ENCODE measurements around the gene SLITRK2.

SLITRK2 gene

GRCh38 chrX:145817331-145818185 is at the start of gene SLITRK2:
Gene SLITRK2 (plus strand): TSS chrX:145817829. CDS start chrX:145822426, 4,597 bp downstream.
- DNase-seq = peak in 1 of 3 experiments; percentile 43

GRCh38 chrX:145773006-145773405 is 44.6 kb upstream of the SLITRK2 start:
- no peak for DNase-seq

- DNase-seq = no peak
Observed at GRCh38 chrX:145792281-145792680, 25.3 kb upstream of the SLITRK2 start.

DNA sequence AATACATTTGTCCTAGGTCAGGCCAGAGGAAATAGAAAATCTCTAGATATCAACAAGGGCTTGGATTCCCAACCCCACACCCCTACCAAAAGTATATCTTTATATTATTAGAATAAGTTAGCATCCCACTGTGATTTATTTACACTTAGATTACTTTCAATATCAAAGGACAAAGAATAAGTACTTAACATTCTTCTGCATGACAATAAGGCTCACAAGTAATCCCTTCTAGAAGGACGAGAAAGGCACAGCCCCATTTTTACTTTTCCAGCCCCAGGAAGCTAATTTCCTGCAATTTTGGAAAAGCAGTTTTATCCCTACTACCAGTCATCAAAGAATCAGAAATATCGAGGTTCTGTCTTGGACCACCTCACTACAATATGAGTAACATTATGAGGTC is 14.1 kb upstream of the SLITRK2 start:
- DNase-seq = no peak

GRCh38 chrX:145813081-145813480 is 4.5 kb upstream of the SLITRK2 start:
- DNase-seq = no peak

DNA sequence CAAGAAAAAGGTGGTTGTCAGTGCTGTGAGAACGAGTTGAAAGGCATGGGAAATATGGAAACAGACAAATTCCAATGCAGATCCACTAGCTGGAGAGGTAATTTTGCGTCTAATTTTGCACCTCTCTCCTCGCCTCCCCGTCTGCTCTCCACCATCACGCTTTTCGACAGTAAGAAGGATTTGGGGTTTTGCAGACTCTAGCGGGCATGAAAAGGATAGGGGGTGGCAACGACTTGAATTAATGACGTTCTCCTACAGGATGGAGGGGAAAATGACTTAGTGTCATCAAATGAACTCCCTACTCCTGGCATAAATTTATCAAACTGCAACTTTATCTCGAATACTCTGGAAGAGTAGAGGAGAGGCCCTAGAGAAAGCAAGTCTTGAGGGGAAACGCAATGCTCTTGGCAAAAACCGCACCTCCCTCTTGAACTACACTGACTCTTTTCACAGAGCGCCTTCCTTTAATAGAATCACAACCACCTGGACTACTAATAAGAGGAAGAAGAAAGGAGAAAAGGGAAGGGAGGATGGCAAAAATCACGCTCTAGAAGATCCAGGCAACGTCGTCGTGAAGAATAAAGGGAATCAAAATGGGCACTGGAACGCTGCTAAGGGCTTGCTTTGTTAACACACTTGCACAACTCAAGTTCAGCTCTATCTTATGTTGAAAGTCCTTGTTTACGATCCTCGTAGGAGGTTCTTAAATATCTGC is 871 bp upstream of the SLITRK2 start:
- DNase-seq = no peak

GRCh38 chrX:145818186-145819113 is 821 bp downstream of the SLITRK2 start:
- peak in 1 of 3 experiments; percentile 21 for DNase-seq

DNA sequence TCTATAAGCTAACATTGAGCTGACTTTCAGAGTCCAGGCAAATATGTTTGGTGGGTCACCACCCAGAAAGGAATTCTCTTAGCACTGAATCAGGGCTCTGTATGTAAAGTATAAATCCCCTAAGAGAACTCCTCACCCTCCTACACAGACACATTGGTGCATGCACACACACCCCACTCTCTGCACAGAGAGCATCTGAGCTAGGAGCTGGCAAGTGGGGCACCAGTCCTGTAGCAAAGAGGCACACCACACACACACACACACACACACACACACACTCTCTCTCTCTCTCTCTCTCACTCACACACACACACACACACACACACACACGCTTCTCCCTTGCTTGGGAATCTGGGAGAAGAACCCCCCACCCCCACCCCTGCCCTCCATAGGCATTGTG is 3.2 kb downstream of the SLITRK2 start:
- no peak for DNase-seq

GRCh38 chrX:145821291-145821897 is 3.8 kb downstream of the SLITRK2 start:
- peak in 1 of 3 experiments; percentile 38 for DNase-seq

- no peak for DNase-seq
Observed at GRCh38 chrX:145821898-145822571, 4.4 kb downstream of the SLITRK2 start.

GRCh38 chrX:145823132-145823531 is 5.5 kb downstream of the SLITRK2 start:
- no peak for DNase-seq

DNA sequence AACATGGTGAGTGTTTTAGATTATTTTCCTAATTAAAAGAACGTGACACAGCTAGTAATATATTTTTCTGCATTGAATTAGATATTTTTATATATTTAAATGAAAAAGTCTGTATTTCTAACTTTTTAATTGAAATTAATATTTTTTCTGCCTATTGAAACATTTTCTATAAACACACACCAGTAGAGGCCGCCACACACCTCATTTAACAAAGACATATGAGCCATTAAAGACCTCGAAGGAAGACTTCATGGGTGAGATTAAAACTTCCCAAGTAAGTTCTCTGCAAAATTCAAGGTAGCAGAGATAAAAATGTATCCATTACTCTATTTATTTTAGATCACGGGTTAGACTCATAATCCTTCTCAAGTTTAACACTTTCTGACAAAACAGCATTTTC is 8.3 kb downstream of the SLITRK2 start:
- DNase-seq = peak in 2 of 3 experiments; percentile 15 to 24

- no peak for DNase-seq
Observed at GRCh38 chrX:145826466-145826865, 8.8 kb downstream of the SLITRK2 start.

- DNase-seq = no peak
Observed at GRCh38 chrX:145832796-145833195, 15.2 kb downstream of the SLITRK2 start.

GRCh38 chrX:145840531-145840930 is 22.9 kb downstream of the SLITRK2 start:
- no peak for DNase-seq

GRCh38 chrX:145843146-145843904 is 25.7 kb downstream of the SLITRK2 start:
- no peak for DNase-seq

- DNase-seq = no peak
Observed at GRCh38 chrX:145844886-145845285, 27.3 kb downstream of the SLITRK2 start.

GRCh38 chrX:145848448-145848847 is 30.8 kb downstream of the SLITRK2 start:
- peak in 1 of 3 experiments; percentile 25 for DNase-seq

DNA sequence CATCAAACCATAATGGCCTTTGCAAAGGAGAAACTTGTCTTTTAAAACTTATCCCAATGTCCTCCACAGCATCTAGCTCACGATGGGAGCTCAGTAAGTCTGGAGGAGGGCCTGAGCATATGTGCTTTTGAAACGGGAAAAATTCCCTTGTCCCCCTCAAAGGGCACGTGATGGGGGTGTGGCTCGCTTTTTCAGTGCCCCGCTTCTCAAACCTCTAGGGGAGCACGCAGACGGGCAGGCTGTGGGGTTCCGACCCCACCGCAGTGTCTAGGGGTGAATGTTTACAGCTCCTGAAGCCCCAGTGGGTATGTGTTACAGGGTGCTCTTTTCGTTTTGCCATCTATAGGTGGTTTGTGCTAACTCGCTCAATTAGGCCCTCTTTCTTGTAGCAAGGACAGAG is 31.2 kb downstream of the SLITRK2 start:
- DNase-seq = no peak

DNA sequence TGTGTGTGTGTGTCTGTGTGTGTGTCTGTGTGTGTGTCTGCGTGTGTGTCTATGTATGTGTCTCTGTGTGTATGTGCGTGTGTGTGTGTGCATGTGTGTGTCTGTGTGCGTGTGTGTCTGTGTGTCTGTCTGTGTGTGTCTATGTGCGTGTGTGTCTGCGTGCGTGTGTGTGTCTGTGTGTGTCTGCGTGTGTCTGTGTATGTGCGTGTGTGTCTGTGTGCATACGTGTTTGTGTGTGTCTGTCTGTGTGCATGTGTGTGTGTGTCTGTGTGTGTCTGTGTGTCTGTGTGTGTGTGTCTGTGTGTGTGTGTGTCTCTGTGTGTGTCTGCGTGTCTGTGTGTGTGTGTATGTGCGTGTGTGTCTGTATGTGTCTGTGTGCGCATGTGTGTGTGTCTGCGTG is 35.6 kb downstream of the SLITRK2 start:
- DNase-seq = no peak

- no peak for DNase-seq
Observed at GRCh38 chrX:145856181-145856580, 38.6 kb downstream of the SLITRK2 start.

Data from NCI-H1417 (cell line).